ENCODE data around the gene COL16A1.

COL16A1 gene

DNA sequence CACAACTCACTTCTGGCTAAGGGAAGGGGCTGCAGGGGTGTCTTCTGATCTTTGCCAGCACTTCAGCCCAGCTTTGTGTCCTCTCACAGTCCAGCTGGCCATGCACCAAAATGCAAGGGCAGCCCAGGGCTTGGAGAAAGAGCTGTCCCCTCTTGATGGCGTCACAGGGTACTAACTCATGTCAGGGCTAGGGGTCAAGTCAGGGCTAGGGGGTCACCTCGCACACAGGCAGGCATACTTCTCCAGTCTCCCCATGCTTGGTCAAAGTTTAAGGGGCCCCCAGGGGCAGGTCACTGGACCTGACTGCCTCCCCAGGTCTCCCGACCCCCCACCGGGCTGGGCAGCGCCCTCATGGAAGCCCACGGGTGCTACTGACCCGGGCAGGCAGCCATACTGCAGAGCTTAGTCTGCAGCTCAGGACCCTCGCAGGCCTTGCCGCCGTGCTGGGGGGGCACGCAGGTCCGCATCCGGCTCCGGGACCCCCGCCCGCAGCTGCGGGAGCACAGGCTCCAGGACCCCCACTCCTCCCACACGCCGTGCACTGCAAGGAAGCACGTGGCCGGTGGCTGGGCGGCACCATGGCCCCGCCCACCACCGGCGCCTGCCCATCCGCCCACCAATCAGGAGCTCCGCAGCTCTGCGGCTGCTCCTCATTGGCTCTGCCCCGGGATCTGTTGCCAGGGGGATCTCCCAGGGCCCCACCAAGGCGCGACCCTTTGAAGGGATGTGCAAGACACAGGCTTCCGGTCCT is 38.8 kb upstream of the COL16A1 start:
- H3K4me3 ChIP-seq (ENCODE audit: control insufficient read depth, low read depth, low read length) = no peak overlapping the region
- TF ChIP-seq, protein P1, sequence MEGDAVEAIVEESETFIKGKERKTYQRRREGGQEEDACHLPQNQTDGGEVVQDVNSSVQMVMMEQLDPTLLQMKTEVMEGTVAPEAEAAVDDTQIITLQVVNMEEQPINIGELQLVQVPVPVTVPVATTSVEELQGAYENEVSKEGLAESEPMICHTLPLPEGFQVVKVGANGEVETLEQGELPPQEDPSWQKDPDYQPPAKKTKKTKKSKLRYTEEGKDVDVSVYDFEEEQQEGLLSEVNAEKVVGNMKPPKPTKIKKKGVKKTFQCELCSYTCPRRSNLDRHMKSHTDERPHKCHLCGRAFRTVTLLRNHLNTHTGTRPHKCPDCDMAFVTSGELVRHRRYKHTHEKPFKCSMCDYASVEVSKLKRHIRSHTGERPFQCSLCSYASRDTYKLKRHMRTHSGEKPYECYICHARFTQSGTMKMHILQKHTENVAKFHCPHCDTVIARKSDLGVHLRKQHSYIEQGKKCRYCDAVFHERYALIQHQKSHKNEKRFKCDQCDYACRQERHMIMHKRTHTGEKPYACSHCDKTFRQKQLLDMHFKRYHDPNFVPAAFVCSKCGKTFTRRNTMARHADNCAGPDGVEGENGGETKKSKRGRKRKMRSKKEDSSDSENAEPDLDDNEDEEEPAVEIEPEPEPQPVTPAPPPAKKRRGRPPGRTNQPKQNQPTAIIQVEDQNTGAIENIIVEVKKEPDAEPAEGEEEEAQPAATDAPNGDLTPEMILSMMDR (IDR thresholded peaks at IDR 0.05; ENCODE audit: control insufficient read depth, insufficient read depth, low read depth, low read length, missing control alignments) = no peak
- no peak for DNase-seq (ENCODE audit: low read depth)

DNA sequence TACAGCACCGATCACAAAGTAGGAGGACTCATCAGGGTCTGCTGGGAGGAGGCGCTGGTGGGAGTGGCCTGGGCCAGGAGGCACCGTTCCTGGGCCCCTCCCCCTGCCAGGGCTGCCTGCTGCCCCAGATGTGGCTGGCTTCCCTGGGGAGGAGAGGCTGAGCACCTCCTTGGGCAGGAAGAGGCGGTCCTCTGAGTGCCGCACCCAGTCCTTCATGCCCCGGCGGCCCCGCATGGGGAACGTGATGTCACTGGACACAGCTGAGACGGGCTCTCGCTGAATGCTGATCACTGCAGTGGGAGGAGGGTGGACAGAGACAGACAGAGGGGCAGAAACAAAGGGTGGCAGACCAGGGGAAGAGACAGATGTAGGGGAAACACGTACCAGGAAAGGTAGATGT is 35.5 kb upstream of the COL16A1 start:
- TF ChIP-seq, protein P1 (IDR thresholded peaks at IDR 0.05; ENCODE audit: control insufficient read depth, insufficient read depth, low read depth, low read length, missing control alignments) = no peak
- H3K4me3 ChIP-seq (ENCODE audit: control insufficient read depth, low read depth, low read length) = no peak overlapping the region
- DNase-seq (ENCODE audit: low read depth) = no peak

DNA sequence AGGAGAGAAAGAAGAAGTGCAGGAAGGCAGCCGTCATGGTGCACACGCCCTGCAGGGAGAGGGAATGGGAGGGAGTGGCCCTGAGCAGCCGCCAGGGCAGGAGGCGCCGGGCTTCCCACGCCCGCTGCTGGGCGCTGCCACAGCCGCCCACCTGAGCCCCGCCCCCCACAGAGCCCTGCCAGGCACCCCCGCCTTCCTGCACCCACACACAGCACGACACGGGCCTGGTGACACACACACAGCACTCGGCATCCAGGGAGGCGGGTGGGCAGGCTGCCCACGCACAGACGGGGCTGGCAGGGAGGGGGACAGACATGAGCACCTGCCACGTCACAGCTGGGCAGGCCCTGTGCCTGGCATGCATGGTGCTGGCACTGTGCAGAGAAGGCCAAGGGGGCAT is 32.9 kb upstream of the COL16A1 start:
- TF ChIP-seq, protein P1 (IDR thresholded peaks at IDR 0.05; ENCODE audit: control insufficient read depth, insufficient read depth, low read depth, low read length, missing control alignments) = no peak
- no peak for DNase-seq (ENCODE audit: low read depth)
- no peak overlapping the region for H3K4me3 ChIP-seq (ENCODE audit: control insufficient read depth, low read depth, low read length)

DNA sequence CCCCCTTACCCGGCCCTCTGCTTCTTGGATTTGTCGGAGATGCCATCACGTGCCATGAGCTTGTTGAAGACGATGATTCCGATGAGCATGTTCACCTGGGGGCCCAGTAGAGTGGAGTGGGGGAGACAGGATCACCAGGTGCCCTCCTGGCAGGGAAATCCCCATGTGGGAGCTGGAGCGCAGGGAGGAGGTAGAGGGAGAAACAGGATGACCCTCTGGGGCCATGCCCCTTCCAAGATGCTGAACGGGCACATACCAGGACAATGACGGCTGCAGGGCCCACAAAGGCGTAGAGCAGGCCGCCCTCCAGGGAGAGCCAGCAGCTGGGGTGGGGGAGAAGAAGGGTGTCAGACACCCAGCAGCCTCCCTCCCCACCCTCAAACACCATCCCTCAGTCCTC is 31.8 kb upstream of the COL16A1 start:
- TF ChIP-seq, protein P1 (IDR thresholded peaks at IDR 0.05; ENCODE audit: control insufficient read depth, insufficient read depth, low read depth, low read length, missing control alignments) = no peak
- no peak overlapping the region for H3K4me3 ChIP-seq (ENCODE audit: control insufficient read depth, low read depth, low read length)
- no peak for DNase-seq (ENCODE audit: low read depth)

- TF ChIP-seq, protein P1 (IDR thresholded peaks at IDR 0.05; ENCODE audit: control insufficient read depth, insufficient read depth, low read depth, low read length, missing control alignments) = no peak
- no peak overlapping the region for H3K4me3 ChIP-seq (ENCODE audit: control insufficient read depth, low read depth, low read length)
- DNase-seq (ENCODE audit: low read depth) = no peak
These were observed 30.8 kb upstream of the COL16A1 start for GRCh38 chr1:31734582-31735107.

GRCh38 chr1:31733389-31734219 is 29.8 kb upstream of the COL16A1 start:
- TF ChIP-seq, protein P1 (IDR thresholded peaks at IDR 0.05; ENCODE audit: control insufficient read depth, insufficient read depth, low read depth, low read length, missing control alignments) = no peak
- DNase-seq (ENCODE audit: low read depth) = no peak
- H3K4me3 ChIP-seq (ENCODE audit: control insufficient read depth, low read depth, low read length) = no peak overlapping the region

Data from AG09309 (cell line).